GM19397 (cell line): ENCODE data around the gene NELFB.
A peak's percentile ranks its signal among the peaks of the same experiment; 100 is the strongest.

Experiments
- ATAC-seq: cut with Tn5 transposase; IDR thresholded peaks from one replicate; pipeline ENCODE4 v1.9.1; 2021; ENCODE audit warnings: mild to moderate bottlenecking, moderate library complexity; ENCODE audit not compliant: unreplicated experiment

Gene NELFB

DNA sequence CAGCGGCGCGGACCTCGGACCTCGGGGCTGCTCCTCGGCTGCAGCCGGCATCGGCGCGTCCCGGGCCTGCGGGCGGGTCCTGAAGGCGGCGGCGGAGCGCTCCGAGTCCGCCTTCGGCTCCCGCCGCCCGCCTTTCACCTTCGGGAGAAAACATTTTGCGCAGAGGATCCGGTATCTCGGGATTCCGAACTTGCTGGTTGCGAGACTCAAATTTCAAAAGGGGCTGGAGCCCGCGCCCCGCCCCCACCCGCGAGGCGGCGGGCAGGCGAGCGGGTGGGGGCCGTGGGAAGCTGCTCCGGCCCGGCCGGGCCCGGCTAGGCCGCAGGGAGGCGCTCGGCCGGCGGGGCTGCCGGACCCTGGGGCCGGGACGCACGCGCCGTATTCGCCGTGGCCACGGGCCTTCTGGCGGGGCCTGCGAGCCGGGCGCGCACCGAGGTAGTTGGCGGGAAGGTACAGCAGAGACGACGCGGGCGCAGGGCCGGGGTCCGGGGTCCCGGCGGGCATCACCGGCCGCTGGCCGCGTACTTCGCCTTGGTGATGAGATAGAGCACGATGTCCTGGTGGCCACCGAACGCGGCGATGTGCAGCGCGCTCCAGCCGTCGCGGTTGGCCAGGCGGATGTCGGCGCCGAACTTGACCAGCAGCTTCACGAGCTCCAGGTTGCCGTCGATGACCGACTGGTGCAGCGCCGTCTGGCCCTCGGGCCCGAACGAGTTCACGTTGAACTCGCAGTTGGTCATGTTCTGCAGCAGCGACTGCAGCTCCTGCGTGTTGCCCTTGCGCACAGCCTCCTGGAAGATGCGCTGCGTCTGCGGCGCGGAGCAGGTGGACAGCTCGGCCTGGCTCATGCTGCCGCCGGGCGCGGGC is 46.2 kb downstream of the NELFB start:
- ATAC-seq = peak; percentile 3

DNA sequence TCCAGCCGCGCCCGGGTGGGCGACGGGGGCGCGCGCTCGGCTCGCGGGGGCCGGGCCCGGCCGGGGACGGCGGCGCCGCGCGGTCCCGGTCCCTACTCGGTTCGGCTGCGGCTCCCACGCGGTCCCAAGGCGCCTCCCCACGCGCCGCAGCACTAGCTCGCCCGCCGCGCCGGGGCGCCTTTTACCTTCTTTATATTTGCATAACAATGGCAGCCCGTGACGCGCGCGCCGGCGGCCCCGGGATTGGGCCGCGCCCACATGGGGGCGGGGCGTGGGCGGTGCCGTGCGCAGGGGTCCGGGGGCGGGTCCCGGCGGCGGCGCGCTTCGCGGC is 47.0 kb downstream of the NELFB start, which contains the start of gene NRARP:
TSS of gene NRARP (minus strand) at position 154 of the 331 bp plus-strand sequence. CDS start 343 bp downstream, outside the sequence.
- ATAC-seq = peak; percentile 78

DNA sequence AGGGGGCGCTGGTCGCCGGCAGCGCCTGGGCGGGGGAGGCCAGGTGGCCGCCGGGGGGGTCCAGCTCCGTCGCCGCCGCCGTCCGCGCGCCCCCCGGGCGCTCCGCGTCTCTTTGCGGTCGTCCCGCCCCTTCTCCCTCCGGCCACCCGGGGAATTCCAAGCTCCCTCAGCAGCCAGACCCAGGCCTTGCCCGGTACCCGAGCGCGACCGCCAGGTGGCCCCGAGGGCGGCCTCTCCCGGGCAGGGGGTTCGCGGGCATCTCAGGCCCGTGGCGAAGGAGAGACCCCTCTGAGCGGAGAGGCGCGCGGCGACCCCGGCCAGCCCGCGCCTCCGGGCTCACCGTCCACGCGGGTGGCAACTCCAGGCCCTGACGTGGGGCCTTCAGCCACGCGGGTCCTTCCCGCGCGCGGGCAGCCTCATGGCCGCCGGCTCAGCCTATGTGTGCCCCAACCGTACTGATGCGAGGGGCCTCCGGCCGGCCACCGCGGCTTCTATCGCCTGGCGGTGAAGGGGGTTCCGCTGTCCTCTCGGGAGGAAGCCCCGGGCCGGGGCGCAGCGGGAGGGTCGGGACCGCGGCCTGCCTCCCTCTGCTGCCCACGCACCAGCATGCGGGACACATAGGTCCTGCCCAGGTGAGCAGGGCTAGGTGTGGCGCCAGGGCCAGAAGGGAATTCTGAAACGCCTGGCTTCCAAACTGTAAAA is 47.5 kb downstream of the NELFB start:
- peak; percentile 40 for ATAC-seq

DNA sequence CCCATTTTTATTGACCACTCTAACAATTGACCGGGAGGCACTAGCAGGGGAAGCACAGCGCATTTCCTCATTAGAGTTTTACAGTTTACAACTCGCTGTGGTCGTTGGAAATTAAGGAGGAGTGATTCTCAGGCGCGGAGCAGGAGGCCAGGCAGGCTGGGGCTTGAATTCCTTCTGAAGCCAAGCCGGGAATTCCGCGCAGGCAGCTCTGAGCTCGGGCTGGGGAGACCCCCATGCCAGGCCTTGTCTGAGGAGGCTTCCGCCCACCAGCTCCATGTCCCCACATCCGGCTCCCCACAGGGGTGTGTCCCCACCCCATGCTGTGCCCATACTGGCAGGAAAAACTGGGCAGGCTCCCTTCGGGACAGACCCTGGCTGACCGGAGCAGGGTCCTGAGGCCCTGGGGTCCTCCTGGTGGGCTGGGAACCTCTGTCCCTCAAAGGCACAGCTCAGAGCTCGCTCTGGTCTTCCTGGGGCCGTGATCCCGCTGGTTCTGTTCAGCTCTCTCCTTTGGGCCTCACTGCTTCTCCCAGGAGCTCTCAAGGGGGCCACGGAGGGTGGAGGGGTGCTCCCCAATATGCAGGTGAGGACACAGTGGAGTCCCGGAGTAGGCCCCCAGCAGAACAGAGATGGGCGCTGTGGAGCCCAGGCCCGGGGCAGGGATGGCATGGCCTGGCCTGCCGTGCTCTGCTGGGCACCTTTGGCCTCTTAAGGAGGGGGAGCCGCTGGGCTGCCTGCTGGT is 48.2 kb downstream of the NELFB start:
- ATAC-seq = no peak

DNA sequence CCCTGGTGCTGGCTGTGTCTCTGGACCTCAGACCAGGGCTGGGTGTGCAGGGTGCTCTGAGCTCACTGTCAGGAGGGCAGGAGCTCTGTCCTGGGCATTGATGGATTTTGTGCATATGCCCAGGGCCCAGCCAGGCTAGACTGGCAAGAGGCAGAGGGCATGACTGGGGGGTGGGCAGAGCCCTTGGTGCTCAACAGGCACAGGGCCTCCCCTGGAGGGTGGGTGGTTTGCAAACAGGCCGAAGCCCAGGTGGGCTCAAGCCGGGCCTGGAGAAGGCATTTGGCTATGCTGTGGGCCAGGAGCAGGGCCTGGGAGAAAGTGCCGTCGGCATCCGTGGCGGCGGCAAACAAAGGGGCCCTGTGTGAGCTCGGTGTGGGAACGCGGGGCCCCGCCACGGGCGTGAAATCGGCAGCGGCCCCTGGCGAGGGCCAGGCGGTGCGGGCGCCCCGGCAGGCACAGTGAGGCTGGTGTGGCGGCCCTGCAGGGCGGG is 48.8 kb downstream of the NELFB start:
- ATAC-seq = no peak

DNA sequence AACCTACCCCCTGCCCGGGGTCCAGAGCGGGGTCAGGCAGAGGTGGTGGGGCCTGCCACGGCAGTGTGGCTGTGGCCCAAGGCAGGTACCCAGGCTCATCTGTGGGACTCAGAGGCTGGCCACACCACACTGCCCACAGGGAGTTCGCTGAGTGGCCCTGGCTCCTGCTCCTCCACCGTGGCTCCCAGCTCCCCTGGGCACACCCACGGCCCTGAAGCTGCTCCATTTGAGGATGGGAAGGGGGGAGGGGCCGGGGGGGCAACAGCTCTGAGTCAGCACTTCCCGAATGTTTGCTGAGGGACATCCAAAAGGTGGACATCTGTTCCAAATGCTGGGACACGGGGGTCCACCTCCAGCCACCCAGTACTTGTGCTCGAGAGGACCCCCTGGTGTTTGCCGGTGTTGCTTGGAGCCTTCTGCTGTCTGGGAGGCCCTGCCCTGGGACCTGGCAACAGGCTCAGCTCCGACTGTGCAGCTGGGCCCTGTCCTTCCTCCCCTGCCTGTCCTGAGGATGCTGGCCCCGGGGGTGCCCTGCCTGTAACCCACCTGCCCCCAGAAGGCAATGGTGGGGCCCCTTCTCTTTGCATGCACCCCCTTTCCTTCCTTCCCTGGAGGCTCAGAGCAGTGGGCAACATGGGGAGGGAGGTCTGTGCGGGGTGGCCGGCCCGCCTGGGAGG is 49.4 kb downstream of the NELFB start:
- no peak for ATAC-seq

DNA sequence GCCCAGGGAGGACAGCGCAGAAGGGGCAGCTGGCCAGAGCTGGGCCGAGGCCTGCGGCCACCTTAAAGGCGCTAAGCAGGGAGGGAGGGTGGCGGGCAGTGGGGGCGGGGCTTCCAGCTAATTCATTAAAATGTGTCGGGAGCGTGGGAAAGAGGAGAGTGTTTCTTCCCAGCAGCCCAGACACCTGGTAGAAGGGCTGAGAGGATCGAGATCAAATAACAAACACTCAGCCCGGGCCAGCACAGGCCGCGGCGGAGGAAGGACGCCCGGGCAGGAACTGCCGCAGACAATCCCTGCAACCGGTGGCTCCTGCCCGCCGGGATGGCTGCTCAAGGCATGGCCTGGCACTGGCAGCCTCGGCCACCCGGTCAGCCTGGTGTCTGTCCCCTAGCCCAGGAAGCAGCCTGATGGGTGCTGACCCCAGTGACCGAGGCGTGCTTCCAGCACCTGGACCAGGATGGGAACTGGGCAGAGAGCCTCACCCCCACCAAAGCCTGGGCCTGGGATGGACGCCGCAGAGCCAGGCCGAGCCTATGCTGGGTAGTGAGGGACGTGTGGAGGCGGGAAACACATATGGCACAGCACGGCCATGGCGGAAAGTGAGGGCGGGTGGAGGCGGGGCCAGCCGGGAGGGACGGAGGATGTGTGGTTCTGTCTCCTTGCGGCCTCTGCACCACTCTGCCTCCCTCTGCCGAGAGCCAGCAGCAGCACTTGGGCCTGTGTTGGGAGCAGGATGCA is 50.1 kb downstream of the NELFB start:
- ATAC-seq = no peak

DNA sequence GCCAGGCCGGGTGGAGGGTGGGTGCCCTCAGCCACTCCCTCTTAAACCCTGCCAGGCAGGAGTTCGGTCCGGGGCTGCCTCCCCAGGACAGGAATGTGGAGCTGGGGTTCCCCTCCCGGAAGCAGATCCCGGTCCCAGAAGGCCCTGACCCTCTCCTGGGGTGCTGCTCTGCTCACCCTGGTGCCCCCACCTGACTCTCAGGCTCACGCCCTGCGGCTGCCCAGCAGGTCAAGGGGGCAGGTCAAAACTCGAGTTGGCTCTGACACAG is 50.6 kb downstream of the NELFB start:
- no peak for ATAC-seq

DNA sequence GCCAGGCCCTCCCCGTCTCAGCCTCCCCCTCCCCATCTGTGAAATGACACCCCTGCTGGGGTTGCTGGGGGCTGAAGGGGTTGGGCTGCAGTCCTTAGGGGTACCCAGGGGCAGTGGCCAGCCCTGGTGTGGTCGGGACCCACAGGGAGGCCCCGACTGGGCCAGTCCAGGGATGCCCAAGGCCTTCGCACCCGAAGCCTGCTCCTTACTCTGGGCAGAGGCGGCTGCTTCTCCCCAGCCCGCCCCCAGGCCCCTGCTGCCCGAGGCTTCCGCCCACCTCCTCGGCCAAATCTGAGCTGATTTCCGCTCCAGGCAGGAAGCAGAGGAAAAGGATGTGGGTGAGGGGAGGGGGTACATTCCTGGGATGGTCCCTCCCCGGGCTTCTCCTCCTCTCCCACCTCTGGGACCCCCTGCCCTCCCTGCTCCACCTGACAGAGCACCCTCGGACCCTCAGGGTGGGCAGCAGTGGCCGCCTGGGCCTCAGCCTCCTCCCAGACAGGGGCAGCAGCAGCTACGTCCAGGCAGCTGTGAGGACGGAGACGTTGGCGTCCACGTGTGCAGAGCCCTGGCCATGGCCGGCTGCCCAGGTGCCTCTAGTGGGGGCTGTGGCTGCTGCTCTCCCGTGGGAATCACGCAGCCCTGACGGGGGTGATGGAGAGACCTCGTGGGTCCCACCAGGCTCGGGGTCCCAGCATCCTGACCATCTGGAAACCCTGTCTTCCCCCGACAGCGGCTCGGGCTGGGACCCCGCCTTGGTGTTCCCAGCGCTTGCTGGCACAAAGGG is 51.1 kb downstream of the NELFB start:
- ATAC-seq = no peak

DNA sequence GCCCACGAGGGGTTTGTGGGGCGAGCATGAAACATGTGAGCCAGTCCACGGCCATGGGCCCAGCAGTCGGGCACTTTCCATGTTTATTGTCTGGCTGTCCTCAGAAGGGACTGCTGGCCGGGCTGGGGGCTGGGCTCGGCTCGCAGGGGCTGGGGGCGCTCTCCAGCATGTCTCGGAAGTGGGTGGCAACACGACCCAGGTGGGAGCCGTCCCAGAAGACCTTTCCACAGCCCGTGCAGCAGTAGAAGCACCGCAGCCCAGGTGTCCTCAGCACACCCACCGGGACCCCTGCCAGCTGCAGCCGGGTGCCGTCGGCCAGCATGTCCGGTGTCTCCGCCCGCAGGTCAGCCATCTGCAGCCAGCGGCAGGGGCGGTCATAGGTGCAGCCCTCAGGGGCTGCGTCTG is 51.7 kb downstream of the NELFB start:
- ATAC-seq = no peak

DNA sequence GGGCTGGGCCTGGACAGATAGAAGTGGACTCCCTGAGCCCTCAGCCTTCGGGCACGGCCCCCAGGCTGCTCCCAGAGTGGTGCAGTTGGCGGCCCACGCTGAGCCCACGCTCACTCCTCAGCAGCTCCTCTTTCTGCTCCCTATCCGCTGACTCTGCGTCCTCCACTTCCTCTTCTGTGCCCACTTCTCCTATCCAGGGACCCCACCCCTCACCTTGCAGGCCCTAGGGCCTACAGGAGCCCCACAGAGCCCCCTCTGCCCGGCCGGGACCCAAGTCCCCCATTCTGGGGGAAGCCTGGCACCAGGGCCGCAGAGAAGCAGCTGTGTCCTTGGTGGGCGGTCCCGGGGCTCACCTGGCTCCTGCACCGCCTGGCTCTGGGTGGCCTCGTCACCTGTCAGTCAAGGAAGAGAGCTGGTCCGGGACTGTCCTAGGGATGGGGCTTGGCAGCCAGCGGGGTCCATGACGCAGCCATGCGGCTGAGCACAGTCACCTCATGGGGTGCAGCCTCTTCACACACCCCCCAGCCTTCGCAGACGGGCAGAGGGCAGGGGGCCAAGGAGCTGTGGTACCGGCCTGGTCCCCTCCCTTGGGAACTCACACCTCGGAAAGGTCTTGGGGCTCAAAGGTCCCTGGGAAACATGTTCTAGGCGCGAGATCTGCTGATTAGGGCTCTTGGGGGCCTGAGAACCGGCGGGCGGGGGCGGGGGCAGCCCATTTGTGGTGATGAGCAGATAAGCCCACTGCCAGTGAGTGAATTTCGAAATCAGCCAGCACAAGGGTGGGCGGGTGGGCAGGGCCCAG is 52.3 kb downstream of the NELFB start:
- ATAC-seq = no peak

DNA sequence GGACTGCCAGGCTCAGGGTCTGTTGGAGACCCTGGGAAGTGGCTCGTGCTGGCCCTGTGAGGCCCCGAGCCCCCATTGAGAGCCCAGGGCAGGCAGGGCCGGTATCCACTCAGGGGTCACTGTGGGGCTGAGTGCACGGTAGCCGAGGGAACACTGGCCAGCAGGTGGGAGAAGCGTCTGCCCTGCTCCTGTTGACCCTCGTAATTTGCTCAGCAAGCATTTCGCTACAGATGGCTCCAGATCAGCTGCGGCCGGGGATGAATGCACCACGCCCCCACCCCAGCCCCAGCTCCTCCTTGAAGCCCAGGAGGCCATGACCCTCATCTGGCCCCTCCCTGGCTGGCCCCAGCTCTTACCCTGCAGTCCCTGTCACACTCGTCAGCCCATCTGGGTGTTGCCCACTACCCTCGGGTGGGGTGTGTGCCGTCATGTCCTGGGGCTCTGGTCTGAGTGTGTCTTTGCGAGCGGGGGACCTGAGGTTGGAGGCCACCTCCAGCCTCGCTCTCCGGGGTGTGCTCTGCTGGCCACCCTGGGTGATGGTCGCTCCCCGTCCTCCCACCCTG is 53.0 kb downstream of the NELFB start:
- ATAC-seq = no peak

DNA sequence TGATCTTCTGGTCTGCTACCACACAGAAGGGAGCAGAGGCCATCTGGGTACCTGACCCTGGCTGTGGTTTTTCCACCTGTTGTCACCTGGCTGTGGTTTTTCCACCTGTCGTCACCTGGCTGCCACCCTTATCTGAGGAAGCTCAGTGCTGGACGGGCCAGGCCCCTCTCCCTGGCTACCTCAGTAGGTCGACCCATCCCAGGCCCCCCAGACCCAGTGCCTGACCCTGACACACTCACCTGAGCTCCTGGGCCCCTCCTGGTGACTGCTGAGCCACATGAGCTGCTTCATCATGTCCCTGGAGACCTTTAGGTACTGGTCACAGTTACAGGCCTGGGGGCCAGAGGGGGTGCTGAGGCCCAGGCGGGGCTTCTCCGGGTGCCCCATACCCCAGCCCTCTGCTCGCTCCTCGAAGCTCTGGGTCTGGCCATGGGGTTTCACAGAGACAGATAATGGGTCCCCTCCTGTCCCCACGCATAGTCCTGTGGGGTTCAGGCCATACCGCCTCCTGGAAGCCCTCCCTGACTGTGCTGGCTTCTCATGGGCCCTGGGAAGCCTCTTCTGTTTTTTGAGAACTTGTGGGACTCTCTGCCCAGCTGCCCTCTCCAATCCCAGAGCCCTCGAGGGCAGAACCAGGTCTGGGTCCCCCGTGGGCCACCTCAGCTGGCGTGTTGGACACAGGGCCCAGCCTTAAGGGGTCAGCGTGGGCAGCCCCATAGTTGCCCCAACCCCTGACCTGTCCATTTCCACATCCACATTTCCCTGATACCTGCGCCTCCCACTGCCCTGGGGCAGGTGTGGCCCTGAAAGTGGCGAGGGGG is 54.5 kb downstream of the NELFB start:
- no peak for ATAC-seq

DNA sequence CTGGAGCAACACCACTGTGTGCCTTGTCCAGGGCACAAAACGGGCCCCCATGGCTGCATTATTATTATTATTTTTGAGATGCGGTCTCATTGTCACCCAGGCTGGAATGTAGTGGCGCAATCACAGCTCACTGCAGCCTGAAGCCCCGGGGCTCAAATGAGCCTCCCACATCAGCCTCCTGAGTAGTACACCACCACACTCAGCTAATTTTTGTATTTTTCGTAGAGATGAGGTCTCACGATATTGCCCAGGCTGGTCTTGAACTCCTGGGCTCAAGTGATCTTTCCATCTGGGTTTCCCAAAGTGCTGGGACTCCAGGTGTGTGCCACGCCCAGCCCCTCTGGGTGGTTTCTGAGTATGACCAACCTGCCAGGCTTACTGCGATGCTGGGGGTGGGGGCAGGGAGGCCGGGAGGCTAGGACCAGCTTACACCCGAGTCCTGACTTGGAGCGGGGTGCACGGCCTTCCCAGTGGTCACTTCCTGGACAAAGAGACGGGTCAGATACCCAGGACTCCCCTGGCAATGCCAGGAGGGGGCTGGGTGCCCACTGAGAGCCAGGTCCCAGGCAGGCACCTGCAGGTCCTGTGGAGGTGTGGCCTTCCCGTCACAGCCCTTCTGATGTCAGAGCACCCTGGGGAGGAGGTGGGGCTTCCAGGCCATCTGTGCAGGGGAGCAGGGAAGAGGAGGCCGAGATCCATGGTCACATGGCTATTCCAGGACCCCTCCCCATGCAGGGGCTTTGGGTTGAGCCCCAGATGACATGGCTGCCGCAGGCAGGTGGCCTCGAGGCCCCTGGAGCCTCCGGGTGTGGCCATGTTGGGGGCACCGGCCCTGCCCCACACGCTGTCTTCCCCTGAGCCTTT is 55.3 kb downstream of the NELFB start:
- ATAC-seq = no peak

DNA sequence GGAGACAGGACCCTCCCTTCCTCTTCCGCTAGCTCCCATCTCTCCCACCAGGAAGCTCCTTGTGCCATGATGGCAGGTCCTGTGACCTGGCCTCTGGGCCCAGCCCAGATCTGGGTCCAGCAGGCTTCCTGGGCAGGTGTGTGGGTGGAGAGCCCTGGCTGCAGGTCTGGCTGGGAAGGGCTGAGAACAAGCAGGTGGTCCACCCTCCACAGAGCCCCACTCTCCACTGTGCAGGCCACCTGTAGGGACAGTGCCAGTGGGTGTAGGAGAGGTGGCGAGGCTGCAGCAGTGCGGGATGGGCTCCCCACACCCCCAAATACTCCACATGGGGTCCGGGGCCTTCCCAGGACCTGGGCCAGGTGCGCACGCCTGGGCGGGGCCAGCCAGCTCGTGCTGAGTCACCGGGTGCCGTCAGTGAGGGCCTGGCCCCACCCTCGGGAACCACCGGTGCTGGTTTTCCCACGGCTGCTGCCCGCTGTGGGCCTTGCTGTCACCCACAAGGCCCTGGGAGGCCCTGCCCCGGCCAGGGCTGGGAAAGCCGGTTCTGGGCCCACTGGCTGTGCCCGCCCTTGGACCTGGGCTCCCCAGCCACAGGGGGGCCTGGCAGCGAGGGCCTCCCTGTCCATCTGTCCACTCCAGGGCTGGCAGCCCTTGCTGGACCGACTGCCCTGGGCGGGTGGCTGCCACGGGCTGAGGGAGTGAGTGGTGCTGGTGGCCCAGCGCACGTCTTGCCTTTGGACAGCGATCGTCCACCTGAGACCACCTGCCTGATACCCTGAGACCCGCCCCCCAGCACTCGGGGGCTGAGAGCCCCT is 56.3 kb downstream of the NELFB start:
- no peak for ATAC-seq
